HFFc6 (cell line): Measurements from ENCODE around the gene PMM1. TPM values are rescaled to one million over a fixed set of nuclear protein-coding genes. Genes with fewer than 3 reads are reported as not detected.
"Not testable (repeated sequence)": the region's sequence is repeated elsewhere in the genome, so short reads cannot be mapped to it uniquely, and the experiment has no call there.

Experiments
- DNase-seq: peaks from one replicate; pipeline ENCODE4 v3.0.0-alpha.2; 2018
- H3K27ac Mint-ChIP-seq: 2 replicates; pipeline ENCODE4 v1.8.0; 2020; ENCODE audit warnings: mild to moderate bottlenecking, mixed read lengths
- H3K27me3 Mint-ChIP-seq: 2 replicates; pipeline ENCODE4 v1.8.0; 2021; ENCODE audit warnings: mild to moderate bottlenecking, moderate library complexity, mixed read lengths; ENCODE audit not compliant: insufficient read depth
- H3K36me3 Mint-ChIP-seq: 2 replicates; pipeline ENCODE4 v1.8.0; 2021; ENCODE audit warnings: low read depth, mixed read lengths
- H3K4me1 Mint-ChIP-seq: 2 replicates; pipeline ENCODE4 v1.8.0; 2020; ENCODE audit warnings: low read depth, mixed read lengths
- H3K4me3 Mint-ChIP-seq: 2 replicates; pipeline ENCODE4 v1.8.0; 2020; ENCODE audit warnings: mild to moderate bottlenecking, moderate library complexity, mixed read lengths
- H3K9me3 Mint-ChIP-seq: 2 replicates; pipeline ENCODE4 v1.8.0; 2020; ENCODE audit warnings: mild to moderate bottlenecking, mixed read lengths
- CTCF ChIP-seq: fragments of 200-600 bp; sonication (generic); IDR thresholded peaks from 2 replicates; pipeline ENCODE4 v1.5.0; 2021; ENCODE audit warnings: antibody characterized with exemption, mild to moderate bottlenecking
- long read RNA-seq: library from polyadenylated mRNA; unstranded; transcript quantifications from one replicate; pipeline ENCODE4 v2.0.0, GENCODE V29; 2019
- total RNA-seq, 6 experiments: library from RNA; stranded (reverse); fragmentation: NEBNext Ultra II Directional; extraction: Animal tissue kit (Norgen Biotek cat#: 25700); gene quantifications; 2 replicates in 1 of 6; 3 replicates in 5 of 6; pipeline ENCODE4 v1.2.3, GENCODE V29; 2021

PMM1 gene
- 10 to 100 TPM; 60.1 to 69.2 (median 64.8) TPM for total RNA-seq
- long read RNA-seq, transcript PMM1-201 (8 exons, 1,298 nt) = major isoform, 117 of 138 reads
- long read RNA-seq, partial matches to known transcripts = 4 of 138 reads
- long read RNA-seq, other reads (novel, unspliced or antisense) = 15 of 138 reads

GRCh38 chr22:41589391-41590241 lies at the start of gene PMM1:
Gene PMM1 (minus strand): TSS chr22:41589840. CDS start chr22:41589805, 35 bp downstream.
- DNase-seq = peak; percentile 99
- Mint-ChIP-seq H3K4me3 (peak within 1 kb of the TSS; percentile 96), H3K27me3 (peaks cover 3% of the 10 kb centered on the region; the same call in 1 of the 2 replicates), H3K27ac (peak within 1 kb of the TSS; percentile 86), H3K4me1 (peaks cover 16% of the 10 kb centered on the region), H3K36me3 (peaks cover 6% of the 10 kb centered on the region), H3K9me3 (no peaks in the 10 kb centered on the region)
- TF ChIP-seq CTCF = no peak

- no peak for TF ChIP-seq CTCF
- Mint-ChIP-seq H3K4me1 (peaks cover 33% of the 10 kb centered on the region), H3K4me3 (no peak overlapping the region), H3K27ac (0 out of 2 replicates have a peak overlapping the region, but pooled peaks have one; percentile 20), H3K9me3 (no peaks in the 10 kb centered on the region), H3K27me3 (peaks cover 1% of the 10 kb centered on the region; the same call in 1 of the 2 replicates), H3K36me3 (peaks cover 47% of the 10 kb centered on the region)
- no peak for DNase-seq
Measured at GRCh38 chr22:41638748-41639147, 49.1 kb upstream of the PMM1 start.

GRCh38 chr22:41638124-41638523 lies 48.5 kb upstream of the PMM1 start:
- Mint-ChIP-seq H3K9me3 (no peaks in the 10 kb centered on the region), H3K4me3 (no peak overlapping the region), H3K36me3 (peaks cover 47% of the 10 kb centered on the region), H3K4me1 (peaks cover 33% of the 10 kb centered on the region), H3K27me3 (peaks cover 1% of the 10 kb centered on the region; the same call in 1 of the 2 replicates), H3K27ac (no peak overlapping the region)
- TF ChIP-seq CTCF = no peak
- no peak for DNase-seq

GRCh38 chr22:41637623-41638022 lies 48.0 kb upstream of the PMM1 start:
- peaks cover 29% of the 10 kb centered on the region for H3K4me1 Mint-ChIP-seq
- H3K27me3 Mint-ChIP-seq, H3K9me3 Mint-ChIP-seq, H3K27ac Mint-ChIP-seq, H3K4me3 Mint-ChIP-seq, DNase-seq: not testable (repeated sequence)
- H3K36me3 Mint-ChIP-seq = peaks cover 43% of the 10 kb centered on the region

- peak; percentile 50 for DNase-seq
- TF ChIP-seq CTCF = no peak
- Mint-ChIP-seq H3K4me3 (no peak overlapping the region), H3K9me3 (no peaks in the 10 kb centered on the region), H3K4me1 (peaks cover 18% of the 10 kb centered on the region), H3K27me3 (no peaks in the 10 kb centered on the region), H3K36me3 (peaks cover 31% of the 10 kb centered on the region), H3K27ac (peak overlapping the region; percentile 67)
Measured at GRCh38 chr22:41636467-41636866, 46.8 kb upstream of the PMM1 start.

- Mint-ChIP-seq H3K36me3 (peaks cover 23% of the 10 kb centered on the region), H3K4me1 (peaks cover 17% of the 10 kb centered on the region)
- H3K27ac Mint-ChIP-seq, H3K4me3 Mint-ChIP-seq, H3K9me3 Mint-ChIP-seq, H3K27me3 Mint-ChIP-seq, DNase-seq: not testable (repeated sequence)
Measured at GRCh38 chr22:41634610-41635009, 45.0 kb upstream of the PMM1 start.

- Mint-ChIP-seq H3K36me3 (peaks cover 40% of the 10 kb centered on the region), H3K4me1 (peaks cover 17% of the 10 kb centered on the region)
- not testable (repeated sequence) for H3K27me3 Mint-ChIP-seq, DNase-seq, H3K27ac Mint-ChIP-seq, H3K4me3 Mint-ChIP-seq, H3K9me3 Mint-ChIP-seq
Measured at GRCh38 chr22:41631615-41632014, 42.0 kb upstream of the PMM1 start.

- H3K4me3 Mint-ChIP-seq, H3K27me3 Mint-ChIP-seq, H3K9me3 Mint-ChIP-seq, H3K27ac Mint-ChIP-seq, DNase-seq: not testable (repeated sequence)
- peaks cover 35% of the 10 kb centered on the region for H3K36me3 Mint-ChIP-seq
- peaks cover 12% of the 10 kb centered on the region for H3K4me1 Mint-ChIP-seq
Measured at GRCh38 chr22:41631115-41631514, 41.5 kb upstream of the PMM1 start.
